Activated naive CD4-positive, alpha-beta T cell treated with anti-CD3 and anti-CD28 coated beads, Interleukin-2, amount 50 U/mL, for 16 hours (primary cell): ENCODE results near the gene VPS52.
A peak's percentile ranks its signal among the peaks of the same experiment; 100 is the strongest.
"Not testable (repeated sequence)": the region's sequence is repeated elsewhere in the genome, so short reads cannot be mapped to it uniquely, and the experiment has no call there.

Source experiments
- DNase-seq: peaks from one replicate; pipeline ENCODE4 v3.0.0-alpha.2; 2020

Gene VPS52

GRCh38 chr6:33304216-33304615 is 32.5 kb upstream of the VPS52 start:
- DNase-seq = no peak

DNA sequence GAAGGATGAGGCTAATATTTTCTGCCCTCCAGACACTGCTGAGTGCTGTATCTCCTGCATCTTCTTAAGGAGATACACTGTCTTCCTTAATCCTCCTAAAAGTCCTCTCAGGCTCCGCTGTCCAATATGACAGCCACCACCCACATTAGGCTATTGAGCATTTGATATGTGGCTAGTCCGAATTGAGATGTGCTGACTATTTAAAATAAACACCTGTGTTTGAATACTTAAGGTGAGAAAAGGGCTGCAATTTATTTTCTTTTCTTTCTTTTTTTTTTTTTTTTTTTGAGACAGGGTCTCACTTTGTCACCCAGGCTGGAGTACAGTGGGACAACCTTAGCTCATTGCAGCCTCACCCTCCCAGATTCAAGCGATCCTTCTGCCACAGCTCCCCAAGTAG is 30.2 kb upstream of the VPS52 start:
- no peak for DNase-seq

DNA sequence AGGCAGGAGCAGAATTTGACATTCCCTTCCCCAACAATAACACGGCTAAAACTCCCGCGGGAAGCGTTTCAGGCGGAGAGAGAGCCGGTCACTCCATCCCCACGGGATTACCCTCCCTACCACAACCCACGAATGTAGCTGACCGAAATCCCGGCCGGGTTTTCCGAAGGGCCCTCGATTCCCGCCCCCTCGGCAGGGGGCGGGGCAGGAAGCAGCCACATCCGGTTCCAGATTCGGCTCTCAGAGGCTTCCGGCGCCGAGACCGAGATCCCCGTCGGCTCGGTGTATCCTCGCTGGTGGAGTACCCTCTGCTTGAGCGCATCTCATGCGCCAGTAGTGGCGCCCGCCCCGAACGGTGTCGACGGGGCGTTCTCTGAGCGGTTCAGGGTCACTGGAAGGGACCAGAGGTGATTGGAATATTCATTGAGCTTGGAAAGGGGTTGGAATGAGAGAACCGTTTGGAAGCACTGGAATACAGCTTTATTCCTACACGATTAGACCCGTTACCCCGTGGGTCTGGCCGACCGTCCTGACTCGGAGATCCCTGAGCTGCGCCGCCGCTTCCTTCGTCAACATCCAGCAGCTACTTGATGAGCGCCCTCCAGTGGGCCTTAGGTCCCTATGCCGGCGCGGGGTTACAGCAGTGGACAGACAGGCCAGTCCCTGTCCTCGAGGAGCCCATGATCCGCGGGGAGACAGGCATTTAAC is 27.7 kb upstream of the VPS52 start:
- DNase-seq = peak; percentile 92

DNA sequence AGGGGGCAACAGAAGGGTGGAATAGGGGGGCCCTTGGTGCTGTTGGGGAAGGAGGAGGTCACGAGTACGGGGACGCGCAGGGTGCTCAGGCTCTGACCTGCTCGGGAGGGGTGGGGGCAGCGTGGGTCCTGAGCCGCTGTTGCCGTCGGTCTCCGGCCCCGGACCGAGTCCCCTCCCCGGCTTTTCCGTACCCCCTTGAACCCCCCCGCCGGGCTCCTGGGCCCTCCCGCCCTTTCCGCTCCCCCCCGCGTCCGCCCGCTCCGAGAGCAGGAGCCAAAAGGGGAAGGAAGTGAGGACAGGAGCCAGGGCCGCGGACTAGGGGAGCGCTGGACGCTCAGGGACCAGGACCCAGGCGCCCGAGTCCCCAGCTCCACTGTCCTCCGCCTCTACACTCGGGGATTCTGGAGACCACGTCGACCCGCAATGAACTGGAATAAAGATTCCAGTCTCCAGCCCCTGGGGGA is 27.1 kb upstream of the VPS52 start, which contains the start of gene RGL2:
Gene RGL2 (minus strand): TSS at position 170 of the 464 bp plus-strand sequence. CDS start 332 bp downstream, outside the sequence.
- DNase-seq = peak; percentile 54

- peak; percentile 54 for DNase-seq
Measured at GRCh38 chr6:33297956-33298772, 26.5 kb upstream of the VPS52 start.

DNA sequence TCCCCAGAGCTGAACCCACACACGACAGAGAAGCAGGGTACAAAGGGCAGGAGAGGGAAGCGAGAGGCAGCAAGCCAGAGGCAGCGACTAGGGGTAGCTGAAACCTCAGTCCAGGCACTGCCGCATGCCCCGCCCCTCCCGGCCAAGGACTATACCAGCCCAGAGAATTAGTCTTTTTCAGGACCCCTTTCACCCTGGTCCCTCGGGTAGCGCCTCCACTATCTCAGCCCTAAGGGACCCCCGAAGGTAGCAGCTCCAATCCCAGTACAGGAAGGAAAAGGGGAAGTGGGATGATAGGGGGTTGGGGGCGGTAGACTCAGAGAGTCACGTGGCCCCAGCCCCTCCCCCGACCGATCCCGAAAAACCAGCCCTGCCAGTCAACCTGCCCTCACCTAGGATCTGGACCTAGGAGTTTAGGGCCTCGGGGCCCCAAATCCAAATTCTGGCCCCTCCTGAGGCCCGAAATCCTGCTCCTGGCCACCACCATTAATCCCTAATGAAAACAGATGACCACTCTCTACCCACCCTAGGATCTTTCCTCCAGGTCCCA is 25.8 kb upstream of the VPS52 start:
- DNase-seq = no peak

DNA sequence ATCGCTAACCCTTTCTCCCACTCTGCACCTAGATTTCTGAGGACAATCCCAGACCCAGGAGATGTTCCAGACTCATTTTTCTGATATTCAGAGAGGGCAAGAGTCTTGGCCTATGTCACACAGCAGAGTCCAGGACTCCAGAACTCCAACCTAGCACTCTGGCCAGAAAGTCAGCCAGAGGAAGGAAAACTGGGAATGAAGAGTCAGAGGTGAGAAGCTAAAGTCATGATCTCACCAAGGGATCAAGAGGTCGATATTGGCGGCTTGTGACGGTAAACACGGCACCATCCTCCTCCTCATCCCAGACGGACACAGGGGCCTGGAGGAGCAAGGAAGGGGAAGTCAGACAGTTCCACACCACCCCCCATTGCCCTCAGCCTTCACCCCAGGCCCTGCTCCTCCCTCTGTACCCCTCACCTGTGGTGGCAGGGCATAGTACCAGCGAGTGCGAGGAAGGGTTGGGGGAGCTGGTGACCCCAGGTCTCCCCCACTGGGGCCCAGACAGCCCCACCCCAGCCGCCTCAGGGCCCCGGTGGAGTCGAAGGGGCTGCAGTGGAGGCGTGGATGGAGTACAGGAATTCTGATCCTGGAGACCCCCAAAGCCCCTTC is 25.2 kb upstream of the VPS52 start:
- DNase-seq = no peak

DNA sequence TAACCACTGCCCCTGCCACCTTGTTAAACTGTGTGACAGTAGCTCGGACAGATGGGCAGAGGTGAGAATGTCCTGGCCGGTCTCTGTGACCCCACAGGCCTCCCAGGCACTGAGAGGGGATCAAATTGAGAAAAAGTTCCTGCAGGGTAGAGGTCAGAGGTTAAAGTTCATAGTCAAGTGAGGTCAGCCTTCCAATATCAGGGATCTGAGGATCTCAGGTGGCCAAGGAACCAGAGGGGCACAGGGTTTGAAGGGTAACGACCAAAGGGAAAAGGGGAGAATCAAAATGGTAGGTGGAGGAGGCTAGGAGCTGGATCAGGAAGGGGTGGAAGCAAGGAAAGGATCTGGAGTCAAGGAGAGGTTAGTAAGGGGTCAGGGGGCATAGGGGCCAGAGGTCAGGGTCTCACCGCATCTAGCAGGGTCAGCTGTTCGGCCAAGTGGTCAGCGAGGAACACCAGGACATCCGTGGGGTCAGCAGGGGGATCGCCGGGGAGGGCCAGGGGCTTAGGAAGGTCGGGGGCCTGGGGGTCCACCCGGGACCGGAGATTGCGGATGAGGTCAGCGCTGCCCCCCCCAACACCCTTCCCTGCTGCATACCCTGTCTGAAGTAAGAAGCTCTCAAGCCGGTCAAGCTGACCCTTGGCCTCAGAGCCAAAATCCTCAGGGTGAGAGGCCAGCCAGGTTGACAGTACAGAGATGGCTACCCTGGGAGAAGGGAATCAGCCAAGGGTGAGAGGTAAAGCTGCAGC is 24.1 kb upstream of the VPS52 start:
- no peak for DNase-seq

- no peak for DNase-seq
Measured at GRCh38 chr6:33294086-33294823, 22.6 kb upstream of the VPS52 start.

- no peak for DNase-seq
Measured at GRCh38 chr6:33292996-33293682, 21.5 kb upstream of the VPS52 start.

GRCh38 chr6:33290459-33290858 is 18.8 kb upstream of the VPS52 start:
- no peak for DNase-seq

DNA sequence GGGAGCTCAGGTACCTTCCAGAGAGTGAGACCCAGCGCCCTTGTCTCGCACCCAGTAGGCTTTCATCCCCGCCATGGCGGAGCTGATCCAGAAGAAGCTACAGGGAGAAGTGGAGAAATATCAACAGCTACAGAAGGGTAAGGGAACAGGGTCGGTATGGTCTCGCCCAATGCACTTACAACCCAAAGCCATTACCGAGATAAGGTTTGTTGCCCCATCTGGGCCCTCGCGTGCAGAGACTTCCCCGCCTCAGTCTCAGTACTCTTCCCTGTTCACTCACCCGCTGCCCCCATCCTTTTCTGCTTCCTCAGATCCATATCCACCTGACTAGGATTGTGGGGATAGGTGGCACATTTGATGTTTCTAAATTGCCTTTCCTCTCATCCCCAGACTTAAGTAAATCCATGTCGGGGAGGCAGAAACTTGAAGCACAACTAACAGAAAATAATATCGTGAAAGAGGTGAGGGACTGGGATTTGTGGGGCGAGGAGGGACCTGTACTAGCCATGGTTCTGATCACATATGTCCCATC is 18.2 kb upstream of the VPS52 start:
- DNase-seq = no peak

DNA sequence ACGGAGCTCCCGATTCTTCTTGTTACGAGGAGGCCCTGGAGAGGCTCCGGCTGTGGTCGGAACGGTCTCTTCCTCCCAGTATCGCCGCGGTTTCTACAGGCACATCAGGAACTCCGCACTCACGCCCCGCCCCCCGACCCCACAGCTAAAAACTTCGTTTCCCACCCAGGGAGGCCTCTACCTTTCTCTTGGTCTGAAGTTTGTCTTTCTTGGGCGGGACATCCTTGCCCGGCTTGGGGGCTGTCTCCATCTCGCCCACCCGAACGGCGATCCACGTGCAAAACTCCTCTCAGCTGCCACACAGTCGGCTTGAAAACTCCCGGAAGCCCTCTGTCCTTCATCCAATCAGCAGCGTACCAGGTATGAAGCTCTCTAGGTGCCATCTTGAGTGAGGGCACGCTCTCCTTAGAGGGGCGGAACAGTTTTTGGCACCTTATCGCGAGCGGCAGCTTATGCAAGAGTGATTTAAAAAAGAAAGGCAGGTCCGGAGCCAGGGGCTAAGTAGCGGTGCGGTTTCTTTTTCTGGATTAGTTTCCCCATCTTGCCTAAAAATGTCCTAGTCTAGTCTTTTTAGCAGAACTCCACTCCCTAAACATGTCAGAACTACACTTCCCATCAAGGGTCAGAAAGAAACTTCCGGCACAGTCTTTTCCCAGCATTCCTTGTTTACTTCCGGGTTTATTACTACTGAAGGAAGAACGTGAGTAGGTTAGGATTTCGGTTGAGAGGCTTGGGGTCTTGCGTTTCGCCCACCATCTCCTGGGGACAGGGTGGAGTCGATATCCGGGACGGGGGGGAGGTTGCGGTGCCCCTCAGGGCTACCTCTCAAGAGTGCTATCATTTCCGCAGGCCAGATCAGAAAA is 17.5 kb upstream of the VPS52 start, which contains the start of the genes PFDN6 and WDR46:
Gene PFDN6 (plus strand): TSS at position 681 of the 863 bp plus-strand sequence. CDS start 256 bp downstream, outside the sequence.
Gene WDR46 (minus strand): TSS at position 319 of the 863 bp plus-strand sequence. CDS start 69 bp downstream, at position 250.
- peak; percentile 81 for DNase-seq

DNA sequence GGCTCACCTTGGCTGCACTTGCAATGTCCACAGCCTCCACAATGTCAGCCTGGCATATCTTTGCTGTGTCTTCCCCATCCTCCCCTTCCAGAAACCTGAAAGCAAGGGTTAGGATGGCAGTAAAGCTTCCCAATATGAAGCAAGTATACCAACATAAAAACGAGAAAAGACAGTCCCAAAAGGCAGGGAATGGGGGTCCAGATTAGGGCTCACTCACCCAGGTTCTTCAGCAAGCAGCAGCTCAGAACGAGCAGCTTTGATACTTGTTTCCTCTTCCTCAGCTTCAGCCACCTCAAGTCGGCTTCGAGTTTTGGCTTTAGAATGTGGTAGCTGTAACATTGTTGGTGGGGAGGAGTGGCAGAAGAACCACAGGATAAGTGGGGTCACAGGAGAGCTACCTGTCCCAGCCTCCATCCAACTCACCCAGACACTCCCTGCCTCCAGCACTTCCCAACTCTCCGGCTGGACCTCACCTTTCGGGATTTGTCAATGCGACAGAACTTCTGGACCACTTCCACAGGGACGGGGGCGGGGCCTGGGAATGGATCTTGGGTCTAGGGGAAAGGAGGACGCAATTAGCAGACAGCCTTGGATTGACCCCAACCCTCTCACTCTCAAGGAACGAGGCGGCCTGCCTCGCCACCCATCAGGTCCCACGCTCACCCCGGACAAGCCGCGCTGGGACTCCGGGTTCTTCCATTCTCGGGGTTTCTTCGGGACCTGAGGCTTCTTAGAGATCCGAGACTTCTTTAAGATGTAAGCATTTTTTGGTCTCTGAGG is 16.7 kb upstream of the VPS52 start:
- DNase-seq = no peak

DNA sequence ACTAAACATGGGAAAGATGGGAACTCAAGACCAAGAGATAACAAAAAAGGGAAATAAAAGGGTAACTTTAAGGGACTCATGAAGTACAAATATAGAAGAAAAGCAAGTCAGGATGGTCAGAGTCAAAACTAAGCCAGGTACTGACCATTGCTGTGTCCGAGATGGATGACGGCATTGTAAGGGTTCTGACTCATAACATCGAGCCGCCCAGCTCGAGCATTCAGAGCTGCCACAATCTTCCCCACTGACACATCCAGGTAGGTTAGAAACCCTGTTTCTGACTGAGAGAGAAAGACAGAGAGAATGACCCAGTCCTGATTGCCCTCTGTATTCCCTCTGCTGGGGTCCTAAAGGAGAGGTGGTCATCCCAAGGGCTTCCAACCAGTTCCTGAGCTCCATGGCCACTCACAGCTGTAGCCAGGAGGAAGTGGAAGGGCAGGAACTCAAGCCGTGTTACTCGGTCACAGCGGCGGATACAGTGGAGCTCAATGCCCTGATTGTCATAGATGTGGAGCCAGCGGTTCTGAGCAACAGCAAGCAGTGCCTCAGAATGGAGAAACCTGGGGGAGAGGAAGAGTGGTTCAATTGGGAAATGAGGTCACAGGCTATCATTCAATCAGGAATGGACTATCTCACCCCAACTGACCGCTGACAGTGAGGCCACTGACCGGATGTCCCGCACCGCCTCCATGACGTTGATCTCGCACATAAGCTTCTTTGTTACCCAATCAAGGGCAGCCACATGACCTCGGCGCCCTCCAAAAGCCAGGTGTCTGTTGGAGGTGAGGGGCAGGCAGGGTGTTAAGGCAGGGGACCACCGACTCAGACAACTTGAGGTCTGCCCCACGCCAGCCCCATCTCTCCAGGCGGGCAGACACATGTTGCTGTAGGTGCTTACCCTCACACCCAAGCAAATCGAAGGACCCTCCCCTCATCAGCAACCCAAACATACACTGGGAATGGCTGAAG is 15.6 kb upstream of the VPS52 start:
- DNase-seq = no peak

GRCh38 chr6:33285214-33285613 is 13.5 kb upstream of the VPS52 start:
- not testable (repeated sequence) for DNase-seq

- no peak for DNase-seq
Measured at GRCh38 chr6:33280539-33280938, 8.9 kb upstream of the VPS52 start.
